ENCODE data around the gene SCIMP. TPM values are rescaled to one million over a fixed set of nuclear protein-coding genes. Genes with fewer than 3 reads are reported as not detected.

SCIMP gene
- polyA plus RNA-seq, 3 donors, result 88.7 to 164 (median 98.4) TPM

GRCh38 chr17:5198472-5198871, 36.2 kb downstream of the SCIMP start:
- intact Hi-C loops (cut with micrococcal nuclease), result no loop called here
- Histone ChIP-seq H3K9me3 (replicated peaks in 1 of 2; ENCODE audit: control insufficient read depth in 1 of 2, insufficient read depth in 1 of 2, low read length in 2 of 2) (no peaks in the 10 kb centered on the region), H3K4me1 (ENCODE audit: control insufficient read depth in 1 of 2, insufficient read depth in 2 of 2, low read length in 2 of 2) (peaks cover 0 to 5% of the 10 kb centered on the region in 2 donors), H3K9ac (ENCODE audit: insufficient read depth, low read length, poor library complexity, severe bottlenecking) (no peak overlapping the region), H2AFZ (ENCODE audit: insufficient read depth, low read depth, low read length, poor library complexity, severe bottlenecking) (no peak overlapping the region), H3K79me2 (ENCODE audit: insufficient read depth, low read length) (no peaks in the 10 kb centered on the region), H3K36me3 (replicated peaks in 1 of 2; ENCODE audit: control insufficient read depth in 1 of 2, insufficient read depth in 2 of 2, low read length in 2 of 2) (peaks cover 0 to 5% of the 10 kb centered on the region in 2 donors), H3K27ac (ENCODE audit: low read depth in 1 of 2, low read length in 2 of 2) (no peak overlapping the region), H3K4me3 (replicated peaks in 1 of 3; ENCODE audit: low read depth in 2 of 3, low read length in 3 of 3) (no peak overlapping the region), H3K27me3 (ENCODE audit: control insufficient read depth in 2 of 2, insufficient read depth in 2 of 2, low read length in 2 of 2) (no peaks in the 10 kb centered on the region), H4K20me1 (ENCODE audit: insufficient read depth, low read length) (no peaks in the 10 kb centered on the region), H3K4me2 (replicated peaks; ENCODE audit: extremely low read depth, low read length, poor library complexity, severe bottlenecking) (no peak overlapping the region)
- no peak for TF ChIP-seq CTCF (IDR thresholded peaks at IDR 0.05)
- WGBS (ENCODE audit: insufficient coverage), result 80% methylated on average over 1 of the region's 7 CpGs
- no peak for DNase-seq
- Mint-ChIP-seq H3K27ac (no peak overlapping the region), H3K9me3 (no peaks in the 10 kb centered on the region), H3K36me3 (peaks cover 0 to 12% of the 10 kb centered on the region in 2 donors), H3K27me3 (ENCODE audit: low read depth in 3 of 3) (no peaks in the 10 kb centered on the region), H3K4me1 (peaks cover 6% of the 10 kb centered on the region), H3K4me3 (no peak overlapping the region)

- Mint-ChIP-seq H3K27me3 (ENCODE audit: low read depth in 3 of 3) (no peaks in the 10 kb centered on the region), H3K4me3 (no peak overlapping the region), H3K4me1 (peaks cover 20% of the 10 kb centered on the region), H3K9me3 (peaks cover 1 to 7% (median 6%) of the 10 kb centered on the region in 7 donors), H3K36me3 (peaks cover 5 to 8% of the 10 kb centered on the region in 2 donors), H3K27ac (no peak overlapping the region)
- no peak for TF ChIP-seq CTCF (IDR thresholded peaks at IDR 0.05)
- Histone ChIP-seq H3K79me2 (ENCODE audit: insufficient read depth, low read length) (peaks cover 3% of the 10 kb centered on the region), H3K4me1 (ENCODE audit: control insufficient read depth in 1 of 2, insufficient read depth in 2 of 2, low read length in 2 of 2) (peaks cover 12 to 22% of the 10 kb centered on the region in 2 donors), H3K4me3 (replicated peaks in 1 of 3; ENCODE audit: low read depth in 2 of 3, low read length in 3 of 3) (no peak overlapping the region), H2AFZ (ENCODE audit: insufficient read depth, low read depth, low read length, poor library complexity, severe bottlenecking) (no peak overlapping the region), H3K4me2 (replicated peaks; ENCODE audit: extremely low read depth, low read length, poor library complexity, severe bottlenecking) (no peak overlapping the region), H3K9ac (ENCODE audit: insufficient read depth, low read length, poor library complexity, severe bottlenecking) (no peak overlapping the region), H3K27me3 (ENCODE audit: control insufficient read depth in 2 of 2, insufficient read depth in 2 of 2, low read length in 2 of 2) (no peaks in the 10 kb centered on the region), H3K9me3 (replicated peaks in 1 of 2; ENCODE audit: control insufficient read depth in 1 of 2, insufficient read depth in 1 of 2, low read length in 2 of 2) (no peaks in the 10 kb centered on the region), H3K27ac (ENCODE audit: low read depth in 1 of 2, low read length in 2 of 2) (no peak overlapping the region), H3K36me3 (replicated peaks in 1 of 2; ENCODE audit: control insufficient read depth in 1 of 2, insufficient read depth in 2 of 2, low read length in 2 of 2) (no peaks in the 10 kb centered on the region), H4K20me1 (ENCODE audit: insufficient read depth, low read length) (no peaks in the 10 kb centered on the region)
- DNase-seq, result no peak
- intact Hi-C loops (cut with micrococcal nuclease), result no loop called here
- WGBS (ENCODE audit: insufficient coverage), result no CpG with 5 or more reads among the region's 2 CpGs
These were observed 40.3 kb downstream of the SCIMP start for GRCh38 chr17:5194346-5194745.
